Inflammatory macrophage (primary cell): ENCODE measurements around the gene DISC1.

Experiments
- DNase-seq, 2 donors: peaks; one replicate each; pipeline ENCODE4 v3.0.0-alpha.2; 2020 to 2022

The DISC1 gene

GRCh38 chr1:231861541-231862481 is 235.2 kb downstream of the DISC1 start:
- peak in 1 of 2 donors; percentile 13 for DNase-seq

GRCh38 chr1:231862611-231863010 is 236.0 kb downstream of the DISC1 start:
- no peak for DNase-seq

GRCh38 chr1:231865331-231865730 is 238.7 kb downstream of the DISC1 start:
- no peak for DNase-seq

- peak; percentile 58 to 64 for DNase-seq
Measured at GRCh38 chr1:231866392-231867331, 240.1 kb downstream of the DISC1 start.

- DNase-seq, result no peak
Measured at GRCh38 chr1:231867607-231868006, 241.0 kb downstream of the DISC1 start.

GRCh38 chr1:231869364-231869763 is 242.8 kb downstream of the DISC1 start:
- DNase-seq, result peak; percentile 74 to 80

GRCh38 chr1:231871471-231871870 is 244.9 kb downstream of the DISC1 start:
- DNase-seq, result no peak

- DNase-seq, result no peak
Measured at GRCh38 chr1:231871878-231872277, 245.3 kb downstream of the DISC1 start.

- no peak for DNase-seq
Measured at GRCh38 chr1:231872461-231872910, 245.9 kb downstream of the DISC1 start.

GRCh38 chr1:231878737-231879136 is 252.1 kb downstream of the DISC1 start:
- DNase-seq, result no peak

- no peak for DNase-seq
Measured at GRCh38 chr1:231879296-231879695, 252.7 kb downstream of the DISC1 start.

GRCh38 chr1:231882333-231882732 is 255.7 kb downstream of the DISC1 start:
- DNase-seq, result no peak

GRCh38 chr1:231882790-231883189 is 256.2 kb downstream of the DISC1 start:
- DNase-seq, result no peak

- DNase-seq, result no peak
Measured at GRCh38 chr1:231883382-231883781, 256.8 kb downstream of the DISC1 start.

GRCh38 chr1:231885209-231885854 is 258.7 kb downstream of the DISC1 start:
- DNase-seq, result no peak

- no peak for DNase-seq
Measured at GRCh38 chr1:231887166-231887565, 260.6 kb downstream of the DISC1 start.

- no peak for DNase-seq
Measured at GRCh38 chr1:231887866-231888265, 261.3 kb downstream of the DISC1 start.

- DNase-seq, result no peak
Measured at GRCh38 chr1:231890791-231891190, 264.2 kb downstream of the DISC1 start.

GRCh38 chr1:231893400-231894102 is 267.0 kb downstream of the DISC1 start:
- no peak for DNase-seq

- no peak for DNase-seq
Measured at GRCh38 chr1:231896806-231897205, 270.2 kb downstream of the DISC1 start.

GRCh38 chr1:231899046-231899445 is 272.5 kb downstream of the DISC1 start:
- no peak for DNase-seq
